Activated effector memory CD4-positive, alpha-beta T cell treated with anti-CD3 and anti-CD28 coated beads, Interleukin-2, amount 50 U/mL, for 16 hours (primary cell): Measurements from ENCODE around the gene LRRFIP1.
"Not testable (repeated sequence)": the region's sequence is repeated elsewhere in the genome, so short reads cannot be mapped to it uniquely, and the experiment has no call there.

Source experiments
- DNase-seq: peaks from one replicate; pipeline ENCODE4 v3.0.0-alpha.2; 2020

The LRRFIP1 gene

GRCh38 chr2:237666606-237667005, 39.2 kb downstream of the LRRFIP1 start:
- DNase-seq = no peak

- DNase-seq = not testable (repeated sequence)
Measured at GRCh38 chr2:237667050-237667576, 39.7 kb downstream of the LRRFIP1 start.

- no peak for DNase-seq
Measured at GRCh38 chr2:237667893-237668292, 40.5 kb downstream of the LRRFIP1 start.

- no peak for DNase-seq
Measured at GRCh38 chr2:237668440-237668839, 41.1 kb downstream of the LRRFIP1 start.

- DNase-seq = no peak
Measured at GRCh38 chr2:237669283-237669627, 41.9 kb downstream of the LRRFIP1 start.

GRCh38 chr2:237669628-237670392, 42.4 kb downstream of the LRRFIP1 start:
- DNase-seq = no peak

- DNase-seq = no peak
Measured at GRCh38 chr2:237670641-237671040, 43.3 kb downstream of the LRRFIP1 start.

- DNase-seq = no peak
Measured at GRCh38 chr2:237671466-237672138, 44.2 kb downstream of the LRRFIP1 start.

- no peak for DNase-seq
Measured at GRCh38 chr2:237672731-237673129, 45.3 kb downstream of the LRRFIP1 start.

- peak; percentile 95 for DNase-seq
Measured at GRCh38 chr2:237673130-237674001, 46.0 kb downstream of the LRRFIP1 start.

GRCh38 chr2:237674731-237675276, 47.4 kb downstream of the LRRFIP1 start:
- peak; percentile 94 for DNase-seq

- no peak for DNase-seq
Measured at GRCh38 chr2:237675316-237675715, 47.9 kb downstream of the LRRFIP1 start.

- DNase-seq = no peak
Measured at GRCh38 chr2:237680702-237681478, 53.5 kb downstream of the LRRFIP1 start.

GRCh38 chr2:237682151-237682550, 54.8 kb downstream of the LRRFIP1 start:
- no peak for DNase-seq

GRCh38 chr2:237682856-237683670, 55.7 kb downstream of the LRRFIP1 start:
- no peak for DNase-seq

GRCh38 chr2:237685408-237685807, 58.0 kb downstream of the LRRFIP1 start:
- peak; percentile 30 for DNase-seq

GRCh38 chr2:237686659-237687136, 59.3 kb downstream of the LRRFIP1 start:
- DNase-seq = peak; percentile 55

GRCh38 chr2:237688081-237688480, 60.7 kb downstream of the LRRFIP1 start:
- DNase-seq = no peak

- DNase-seq = not testable (repeated sequence)
Measured at GRCh38 chr2:237688541-237688940, 61.2 kb downstream of the LRRFIP1 start.

- peak; percentile 67 for DNase-seq
Measured at GRCh38 chr2:237689336-237690131, 62.1 kb downstream of the LRRFIP1 start.
